Activated T-cell treated with anti-CD3 and anti-CD28 coated beads for 48 hours (primary cell): ENCODE data around the gene MAPK7.

ENCODE experiments used
- DNase-seq: peaks from one replicate; pipeline ENCODE4 v3.0.0-alpha.2; 2020; ENCODE audit warnings: low read depth

The MAPK7 gene

DNA sequence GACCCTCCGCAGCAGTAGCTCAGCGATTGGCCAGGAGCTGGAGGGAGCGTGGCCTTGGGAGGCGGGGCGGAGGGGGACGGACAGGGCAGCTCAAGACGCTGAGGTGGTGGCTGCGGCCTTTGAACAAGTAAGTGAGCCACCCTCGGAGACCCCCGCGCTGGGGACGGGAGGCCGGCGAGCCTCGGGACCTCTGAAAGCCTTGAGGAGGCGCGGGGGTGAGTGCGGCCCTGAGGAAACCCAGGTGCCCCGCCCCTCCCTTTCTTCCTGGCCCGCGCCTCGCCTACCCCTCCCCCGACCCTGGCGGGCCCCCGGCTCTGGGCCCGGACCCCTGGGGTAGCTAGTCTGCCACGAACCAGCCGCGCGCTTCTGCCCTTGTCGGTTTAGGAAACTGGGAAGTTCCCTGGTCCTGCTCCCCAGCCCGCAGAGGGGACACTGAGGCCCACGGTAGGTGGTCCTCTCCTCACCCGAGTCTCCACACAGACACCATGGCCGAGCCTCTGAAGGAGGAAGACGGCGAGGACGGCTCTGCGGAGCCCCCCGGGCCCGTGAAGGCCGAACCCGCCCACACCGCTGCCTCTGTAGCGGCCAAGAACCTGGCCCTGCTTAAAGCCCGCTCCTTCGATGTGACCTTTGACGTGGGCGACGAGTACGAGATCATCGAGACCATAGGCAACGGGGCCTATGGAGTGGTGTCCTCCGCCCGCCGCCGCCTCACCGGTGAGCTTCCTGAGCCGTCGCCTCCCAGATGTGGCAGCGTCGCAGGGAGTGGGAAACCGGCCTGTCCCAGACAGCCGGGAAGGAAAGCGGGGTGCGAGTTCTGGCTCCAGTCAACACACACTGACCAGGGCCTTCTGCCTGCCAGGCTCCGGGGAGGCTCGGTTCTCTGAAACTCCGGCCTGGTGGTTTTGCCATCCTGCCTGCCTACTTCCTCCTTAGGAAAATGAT is at the start of gene MAPK7:
Gene MAPK7 (plus strand): TSS at position 83 of the 945 bp plus-strand sequence. CDS start 403 bp downstream, at position 486.
- no peak for DNase-seq

DNA sequence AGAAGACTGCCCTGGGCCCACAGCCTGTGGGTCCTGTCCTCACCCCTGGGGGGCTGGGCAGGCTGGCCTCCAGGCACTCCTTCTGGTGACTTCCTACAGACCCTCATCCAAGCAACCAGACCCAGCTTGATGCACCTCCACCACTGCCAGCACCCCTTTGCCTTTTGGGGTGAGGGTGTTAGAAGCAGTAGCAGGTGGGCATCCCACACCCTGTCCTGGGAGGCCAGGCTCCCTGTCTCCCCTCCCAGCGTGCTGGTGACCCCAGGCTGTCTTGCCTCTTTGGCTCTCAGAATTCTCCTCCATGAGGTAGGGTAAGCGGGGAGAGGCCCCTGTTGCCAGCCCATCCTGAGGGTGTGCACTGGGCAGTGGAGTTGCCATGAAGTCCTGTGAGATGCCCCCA is 49.2 kb upstream of the MAPK7 start:
- no peak for DNase-seq

DNA sequence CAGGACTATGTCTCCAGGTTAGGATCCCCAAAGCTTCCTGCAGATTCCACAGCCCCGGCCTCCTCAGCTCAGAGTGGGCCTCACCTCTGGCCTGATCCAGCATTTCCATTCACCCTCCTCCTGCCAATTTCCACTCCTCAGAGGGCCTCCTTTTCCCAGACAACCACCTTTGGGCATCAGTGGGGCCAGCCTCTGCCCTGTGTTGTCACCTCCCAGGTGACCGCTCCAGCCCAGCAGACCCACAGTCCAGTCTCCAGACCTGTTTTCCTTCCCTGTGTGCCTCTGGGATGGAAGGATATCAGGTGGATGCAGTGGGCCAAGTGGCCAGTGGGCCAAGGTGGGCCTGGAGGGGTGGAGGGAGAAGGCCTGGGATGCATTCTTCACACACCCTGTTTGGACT is 48.5 kb upstream of the MAPK7 start:
- DNase-seq, result no peak

DNA sequence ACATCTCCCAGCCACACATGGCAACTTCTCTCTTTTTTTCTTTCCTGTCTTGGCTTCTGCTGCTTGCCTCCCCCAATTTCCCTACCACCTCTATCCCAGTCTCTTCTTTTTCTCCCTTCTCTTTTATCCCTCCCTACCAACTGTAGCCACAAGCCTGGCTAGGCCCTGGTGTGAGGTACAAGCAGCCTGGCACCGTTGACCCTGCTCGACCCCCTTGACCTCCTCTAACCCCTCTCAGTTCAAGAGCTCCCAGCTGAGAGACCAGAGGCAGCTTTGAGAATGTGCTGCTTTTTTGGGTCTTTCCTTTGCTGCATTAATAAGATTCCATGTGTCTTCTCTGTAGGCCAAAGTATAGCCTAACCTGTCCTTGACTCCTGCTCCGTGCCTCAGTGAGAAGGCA is 48.0 kb upstream of the MAPK7 start:
- no peak for DNase-seq

DNA sequence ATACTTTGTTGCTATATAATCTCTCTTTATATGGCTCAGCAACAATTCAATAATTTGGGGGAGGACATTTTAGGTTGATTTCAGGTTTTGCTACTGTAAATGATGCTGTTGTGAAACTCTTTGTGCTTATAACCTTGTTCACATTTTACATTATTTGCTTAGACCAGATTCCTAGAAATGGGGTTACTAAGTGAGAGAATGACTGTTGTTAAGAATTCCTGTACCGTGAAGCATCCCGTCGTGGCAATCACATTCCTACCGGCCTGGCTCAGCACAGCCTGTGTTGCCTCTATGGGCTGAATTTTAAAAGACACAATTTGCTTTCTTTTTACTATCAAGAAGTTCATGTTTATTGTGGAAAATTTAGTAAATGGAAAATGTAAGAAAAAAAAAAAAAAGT is 47.2 kb upstream of the MAPK7 start:
- DNase-seq, result no peak

DNA sequence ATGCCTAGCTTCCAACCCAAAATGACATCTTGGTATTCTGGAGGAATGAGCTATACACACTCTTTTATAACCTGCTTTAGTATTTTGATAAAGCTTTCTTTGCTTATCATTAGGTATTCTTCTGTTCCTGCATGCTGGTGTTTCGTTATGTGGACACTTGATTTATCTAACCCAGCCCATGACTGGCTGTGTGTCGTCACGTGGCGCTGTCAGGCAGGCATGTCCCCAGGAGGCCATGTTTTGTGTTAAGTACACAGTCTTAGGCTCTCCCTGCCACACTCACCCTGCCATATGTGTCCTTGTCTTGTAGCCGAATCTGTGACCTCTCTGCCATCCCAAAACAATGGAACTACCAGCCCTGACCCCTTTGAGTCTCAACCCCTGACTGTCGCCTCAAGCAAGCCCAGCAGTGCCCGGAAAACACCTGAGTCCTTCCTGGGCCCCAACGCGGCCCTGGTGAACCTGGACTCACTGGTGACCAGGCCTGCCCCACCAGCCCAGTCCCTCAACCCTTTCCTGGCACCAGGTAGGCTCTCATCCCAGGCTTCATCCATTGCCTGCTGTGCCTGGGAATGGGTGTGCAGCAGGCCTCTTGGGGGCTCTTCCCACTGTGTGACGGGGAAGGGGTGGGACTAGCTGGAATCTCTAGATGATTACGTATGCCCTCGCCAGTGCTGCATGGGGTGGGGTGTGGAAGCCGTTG is 46.6 kb upstream of the MAPK7 start:
- DNase-seq, result no peak

DNA sequence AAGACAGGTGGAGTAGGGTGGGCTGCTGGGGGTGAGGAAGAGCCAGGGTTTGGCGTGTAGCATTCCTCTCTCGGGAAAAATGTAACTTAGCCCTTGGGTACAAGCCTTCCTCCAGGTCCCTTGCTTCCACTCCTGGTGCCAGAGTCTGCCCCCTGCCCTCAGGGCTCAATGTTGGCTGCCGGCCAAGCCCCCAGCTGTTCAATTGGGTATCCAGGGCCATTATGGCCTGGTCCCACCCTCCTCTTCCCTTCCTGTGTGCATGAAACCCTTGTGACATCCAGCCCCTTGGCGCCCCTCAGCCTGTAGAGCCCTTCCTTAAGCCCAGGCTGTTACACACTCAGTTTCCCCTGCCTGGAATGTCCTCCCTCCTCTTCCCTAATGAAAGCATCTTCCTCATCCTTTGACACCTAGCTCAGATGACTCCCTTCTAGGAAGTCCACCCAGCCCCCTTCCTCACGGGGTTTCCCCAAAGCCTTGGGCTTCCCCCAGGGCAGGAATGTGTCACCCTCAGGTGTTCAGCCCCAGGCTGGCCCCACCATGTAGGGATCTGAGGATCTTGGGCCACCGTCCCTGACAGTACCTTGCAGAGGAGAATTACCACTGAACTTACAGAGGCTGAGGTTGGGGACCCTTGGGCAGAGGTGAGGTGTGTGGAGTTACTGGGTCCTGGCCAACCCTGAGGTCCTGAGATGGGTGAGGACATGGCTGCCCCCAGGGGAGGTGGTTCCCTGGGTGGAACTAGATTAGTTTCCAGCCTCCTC is 45.7 kb upstream of the MAPK7 start:
- no peak for DNase-seq

DNA sequence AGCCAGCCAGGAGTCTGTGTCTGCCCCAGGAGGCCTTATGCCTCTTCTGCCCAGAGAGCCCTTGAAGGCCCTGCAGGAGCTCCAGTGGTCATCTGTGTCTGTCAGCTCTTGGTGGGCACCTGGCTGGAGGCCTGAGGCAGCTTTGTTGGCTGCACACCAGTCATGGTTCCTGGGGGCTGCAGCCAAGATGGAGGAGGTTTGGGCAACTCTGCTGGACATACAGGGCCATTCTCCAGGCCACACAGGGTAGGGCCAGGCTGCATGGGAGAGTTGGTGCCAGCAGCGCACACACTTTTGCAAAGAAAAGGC is 45.2 kb upstream of the MAPK7 start:
- DNase-seq, result no peak

DNA sequence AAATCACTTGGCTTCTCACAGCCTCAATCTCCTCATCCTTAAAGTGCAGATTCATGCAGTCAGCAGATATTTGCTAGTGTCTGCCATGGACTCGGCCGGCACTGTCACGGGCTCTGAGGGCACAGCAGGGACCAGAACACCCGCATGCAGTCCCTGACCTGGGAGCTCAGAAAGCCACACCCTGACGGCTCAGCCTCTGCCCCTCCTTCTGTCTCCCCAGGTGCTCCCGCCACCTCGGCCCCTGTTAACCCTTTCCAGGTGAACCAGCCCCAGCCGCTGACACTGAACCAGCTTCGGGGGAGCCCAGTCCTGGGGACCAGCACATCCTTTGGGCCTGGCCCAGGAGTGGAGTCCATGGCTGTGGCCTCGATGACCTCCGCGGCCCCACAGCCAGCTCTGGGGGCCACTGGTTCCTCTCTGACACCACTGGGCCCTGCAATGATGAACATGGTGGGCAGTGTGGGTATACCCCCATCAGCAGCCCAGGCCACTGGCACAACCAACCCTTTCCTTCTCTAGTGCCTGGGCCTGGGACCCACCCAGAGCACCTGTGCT is 44.5 kb upstream of the MAPK7 start:
- no peak for DNase-seq

DNA sequence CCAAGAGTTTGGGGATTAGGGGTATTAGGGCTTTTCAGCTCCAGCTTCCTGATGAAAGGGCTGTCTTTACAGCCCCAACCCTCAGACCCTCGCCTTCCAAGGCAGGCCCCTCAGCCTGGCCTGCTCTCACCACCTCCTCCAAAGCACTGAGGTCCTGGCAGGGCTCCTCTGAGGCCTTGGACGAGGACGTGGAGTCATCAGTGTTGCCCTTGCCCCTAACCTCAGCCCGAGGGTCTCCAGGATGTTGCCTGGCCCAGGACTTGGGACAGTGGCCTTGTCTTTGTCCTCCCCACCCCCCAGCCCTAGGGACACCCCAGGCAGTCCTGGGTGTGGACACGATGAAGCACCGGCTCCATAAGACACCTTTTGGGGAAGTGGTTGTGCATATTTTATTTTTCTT is 44.0 kb upstream of the MAPK7 start:
- DNase-seq, result no peak

DNA sequence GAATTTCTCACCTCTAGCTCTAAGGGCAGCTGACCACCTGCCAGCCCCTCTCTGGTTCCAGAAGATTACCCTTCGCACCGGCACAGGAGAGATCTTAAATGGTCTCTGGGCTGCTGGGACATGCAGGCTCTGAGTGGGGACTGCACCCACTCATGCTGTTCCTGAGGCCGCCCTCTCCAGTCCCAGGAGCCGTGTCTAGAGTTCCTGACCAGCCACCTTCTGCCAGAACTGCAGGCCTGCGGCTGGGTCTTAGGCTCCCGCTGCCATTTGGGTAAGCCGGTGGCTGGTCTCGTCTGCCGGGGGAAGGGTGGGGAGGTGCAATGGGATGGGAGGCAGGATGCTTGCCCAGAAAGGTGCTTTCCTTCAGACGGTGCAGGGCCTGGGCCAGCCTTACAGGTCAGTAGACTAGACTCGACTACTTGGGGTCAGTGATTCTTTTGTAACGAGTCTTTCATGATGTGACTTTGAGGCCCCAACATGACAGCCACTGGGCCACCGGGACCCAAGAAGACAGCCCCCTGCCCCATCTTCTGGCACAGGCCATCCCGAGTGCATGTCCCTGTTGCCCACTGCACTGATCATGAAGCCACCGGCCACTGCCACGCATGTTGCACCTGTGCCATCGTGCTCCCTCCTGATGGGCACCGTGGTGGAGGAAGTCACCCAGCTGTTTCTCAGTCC is 42.2 kb upstream of the MAPK7 start:
- no peak for DNase-seq

DNA sequence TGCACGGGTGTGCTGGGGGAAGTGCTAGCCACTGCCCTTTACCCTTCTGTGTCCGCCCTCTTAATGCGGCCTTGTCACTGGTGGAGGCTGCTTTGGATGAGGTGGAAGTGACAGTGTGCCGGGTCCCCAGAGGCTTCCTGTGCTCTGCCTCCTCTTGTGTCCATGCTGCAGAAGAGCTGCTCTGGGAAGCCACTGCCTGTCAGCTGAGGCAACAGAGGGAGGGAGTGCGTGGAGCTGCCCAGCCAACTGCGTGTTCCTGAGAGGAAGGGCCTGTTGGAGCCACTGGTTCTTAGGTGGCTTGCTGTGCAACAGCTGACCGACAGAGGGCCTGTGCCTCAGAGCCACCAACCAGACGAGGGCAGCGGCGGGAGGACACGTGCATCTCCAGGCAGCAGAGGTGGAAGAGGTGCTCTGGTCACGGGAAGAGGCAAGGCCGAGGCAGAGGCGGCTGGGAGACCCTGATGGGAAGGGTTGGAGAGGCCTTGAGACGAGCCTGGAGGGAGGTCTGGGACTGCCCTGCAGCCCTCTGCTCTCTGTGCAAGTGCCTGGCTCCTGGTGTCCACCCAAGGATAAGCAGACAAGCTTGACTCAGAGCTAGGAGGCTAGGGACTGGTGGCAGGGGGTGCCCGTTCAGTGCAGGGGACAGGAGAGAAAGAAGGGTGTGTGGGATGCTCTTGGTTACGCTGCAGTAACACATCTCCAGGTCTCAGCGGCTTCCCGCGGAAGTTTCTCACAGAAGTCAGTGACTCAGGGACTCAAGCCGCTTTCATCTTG is 41.2 kb upstream of the MAPK7 start:
- no peak for DNase-seq

DNA sequence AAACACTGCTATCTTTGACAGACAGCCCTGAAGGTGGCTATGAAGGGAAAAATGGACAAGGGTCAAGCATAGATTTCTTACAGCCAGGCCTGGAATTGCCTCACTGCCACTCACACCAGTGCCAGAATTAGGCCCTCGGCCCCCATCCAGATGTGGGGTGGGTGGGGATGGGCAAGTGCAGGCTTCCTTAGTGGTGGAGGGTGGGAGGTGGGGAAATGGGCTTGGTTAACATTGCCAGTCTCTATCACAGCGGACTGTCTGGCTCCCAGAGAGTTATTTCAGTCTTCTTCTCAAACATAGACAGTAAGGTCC is 40.6 kb upstream of the MAPK7 start:
- no peak for DNase-seq

DNA sequence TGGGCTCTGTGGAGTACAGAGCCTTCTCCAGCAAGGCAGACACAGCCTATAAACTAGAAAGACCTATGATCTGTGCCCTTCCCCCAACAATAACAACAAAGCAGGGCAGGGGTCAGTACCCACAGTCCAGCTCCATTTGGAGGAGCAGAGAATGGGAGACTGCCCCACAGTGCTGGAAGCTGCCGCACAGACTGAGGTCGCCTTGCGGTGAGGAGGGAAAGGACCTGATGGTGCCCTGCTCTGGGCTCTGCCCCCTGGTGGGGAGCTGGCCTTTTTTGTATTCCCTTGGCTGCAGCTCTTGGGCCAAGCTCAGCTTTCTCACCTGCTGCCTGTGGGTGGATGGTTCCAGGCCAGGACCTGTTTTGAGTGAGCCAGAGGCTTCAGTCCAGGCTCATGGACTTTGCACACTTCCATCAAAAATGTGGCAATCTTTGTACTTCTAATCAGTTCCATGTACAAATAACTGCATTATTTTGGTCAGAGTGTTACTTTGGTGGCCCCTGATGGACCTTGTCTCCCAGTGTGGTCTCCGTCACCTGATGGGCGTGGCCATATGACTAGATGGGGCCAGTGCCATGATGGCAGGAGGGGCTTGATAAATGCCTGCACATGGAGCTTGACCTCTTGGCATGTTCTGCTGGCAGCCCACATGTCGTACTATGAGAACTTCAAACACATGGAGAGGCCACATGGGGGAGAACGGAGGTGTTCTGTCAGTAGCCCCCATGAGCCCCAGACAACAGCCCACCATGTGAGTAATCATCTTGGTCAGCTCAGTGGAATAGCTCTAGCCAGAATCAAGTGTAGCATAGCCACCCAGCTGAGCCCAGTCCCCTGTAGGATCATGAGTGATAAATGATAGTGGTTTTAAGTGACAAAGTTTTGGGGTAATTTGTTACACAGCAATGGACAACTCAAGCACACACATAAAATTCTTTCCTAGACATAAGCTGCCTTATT is 40.0 kb upstream of the MAPK7 start:
- peak; percentile 58 for DNase-seq

DNA sequence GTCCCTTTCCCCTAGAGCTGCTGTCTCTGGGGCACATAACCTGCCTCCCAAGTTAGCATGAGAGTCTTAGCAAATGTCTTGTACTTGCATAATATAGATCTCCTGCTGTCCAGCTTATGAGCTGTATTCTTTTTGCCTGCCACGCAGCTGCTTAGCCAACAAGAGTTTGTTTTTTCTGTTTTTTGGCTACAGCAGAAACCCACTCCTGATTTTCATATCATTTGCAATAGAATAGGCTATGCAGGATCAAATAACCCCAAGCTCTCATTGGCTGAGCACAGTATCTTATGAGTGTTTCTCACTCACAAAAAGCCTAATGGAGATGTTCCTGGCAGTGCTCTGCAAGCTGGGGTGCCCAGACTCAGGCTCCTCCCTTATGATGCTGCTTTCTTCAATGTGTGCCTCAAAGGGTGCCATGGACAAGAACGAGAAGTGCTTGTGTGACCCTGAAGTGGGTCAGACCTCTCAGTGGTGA is 38.9 kb upstream of the MAPK7 start:
- DNase-seq, result no peak

DNA sequence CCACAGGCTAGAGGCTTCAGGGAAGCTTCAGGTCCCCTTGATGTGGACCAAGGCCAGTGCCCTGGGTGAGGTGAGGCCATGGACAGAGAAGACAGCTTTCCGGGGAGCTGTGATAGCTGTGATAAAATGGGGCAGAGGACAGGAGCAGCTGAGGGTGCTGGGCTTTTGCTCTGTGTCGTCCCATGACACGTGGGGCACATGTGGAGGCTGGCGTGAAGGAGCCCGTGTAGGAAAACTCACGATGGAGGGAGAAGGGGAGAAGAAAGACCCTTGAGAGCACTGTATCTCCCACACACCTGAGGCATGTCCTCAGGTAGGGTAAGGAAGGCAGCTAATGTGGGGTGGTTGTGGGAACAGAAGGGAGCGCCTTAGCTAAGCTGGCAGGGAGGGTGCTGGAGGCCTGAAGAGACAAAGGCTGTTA is 37.1 kb upstream of the MAPK7 start:
- no peak for DNase-seq

DNA sequence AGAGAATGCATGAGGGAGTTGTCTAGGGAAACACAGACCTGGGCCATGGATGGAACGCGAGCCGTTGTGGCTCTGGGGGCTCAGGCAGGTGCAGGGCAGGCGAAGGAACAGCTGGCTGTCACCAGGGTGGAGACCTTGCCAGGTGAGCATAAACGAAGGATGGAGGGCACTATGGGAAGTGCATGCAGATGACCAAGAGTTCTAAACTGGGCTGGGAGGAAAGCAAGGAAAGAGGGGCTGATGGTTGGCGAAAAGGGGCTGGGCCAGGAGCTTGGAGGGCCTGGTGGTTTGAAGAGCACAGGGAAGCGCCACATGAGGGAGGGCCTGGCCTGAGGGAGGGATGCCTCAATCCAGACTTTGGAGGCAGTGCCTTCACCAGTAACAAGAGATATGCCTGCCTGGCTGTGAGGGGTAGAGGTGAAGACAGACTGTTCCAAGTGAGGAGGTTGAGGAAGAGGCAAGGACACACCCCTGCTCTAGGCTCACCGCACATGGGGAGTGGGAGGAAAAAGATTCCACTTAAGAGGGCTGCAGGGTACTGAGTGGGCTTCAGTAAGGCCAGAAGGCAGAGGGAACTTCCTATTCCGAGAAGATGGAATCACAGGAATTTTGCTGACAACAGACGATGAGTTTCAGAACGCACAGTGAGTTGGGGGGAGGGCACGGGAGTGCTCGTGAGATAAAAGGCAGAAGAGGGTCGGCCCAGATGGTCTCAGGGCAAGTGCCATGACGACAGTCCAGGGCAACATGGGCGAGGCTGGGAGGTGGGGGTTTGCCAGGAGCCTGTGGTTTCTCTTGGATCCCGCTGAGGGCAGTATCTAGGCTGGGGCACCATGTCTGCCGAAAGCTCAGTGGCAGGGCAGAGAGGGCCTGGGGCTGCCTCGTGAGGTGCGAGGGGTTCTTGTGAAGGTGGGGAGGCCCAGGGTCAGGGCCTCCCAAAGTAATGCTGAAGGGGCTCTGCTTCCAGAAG is 36.4 kb upstream of the MAPK7 start:
- no peak for DNase-seq

DNA sequence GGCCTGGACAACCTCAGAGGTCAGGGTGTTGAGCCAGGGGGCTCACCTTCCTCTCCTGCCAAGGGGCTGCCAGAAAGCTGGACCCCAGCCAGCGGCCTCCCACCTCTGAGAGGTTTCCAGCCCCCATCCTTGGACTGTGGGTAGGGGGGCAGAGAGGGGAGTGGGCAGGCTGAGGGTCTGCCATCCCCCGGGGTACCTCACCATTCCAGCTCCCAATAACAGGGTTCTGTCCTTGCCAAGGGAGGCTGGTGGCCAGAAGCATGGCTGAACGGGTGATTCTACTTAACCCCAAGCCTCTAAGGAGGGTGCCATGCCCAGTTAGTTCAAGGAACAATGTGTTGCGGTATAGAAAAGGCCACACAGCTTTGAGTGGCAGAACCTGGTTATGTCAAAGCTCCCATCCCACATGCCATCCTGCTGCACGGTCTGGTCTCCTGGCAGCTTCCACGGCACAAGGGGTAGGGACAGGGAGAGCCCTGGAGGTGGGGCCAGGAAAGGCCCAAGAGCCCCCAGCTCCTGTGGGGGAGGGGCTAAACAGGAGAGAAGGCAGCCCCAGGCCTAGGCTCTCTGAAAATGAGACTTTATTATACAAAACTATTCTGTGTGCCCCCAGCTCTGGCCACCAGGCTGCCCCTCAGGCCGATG is 35.6 kb upstream of the MAPK7 start:
- no peak for DNase-seq
